ENCODE data around the gene CCDC69. TPM values are rescaled to one million over a fixed set of nuclear protein-coding genes. Genes with fewer than 3 reads are reported as not detected.

Gene CCDC69
- total RNA-seq, 1 donor from 2014 or later: 4.4 TPM

DNA sequence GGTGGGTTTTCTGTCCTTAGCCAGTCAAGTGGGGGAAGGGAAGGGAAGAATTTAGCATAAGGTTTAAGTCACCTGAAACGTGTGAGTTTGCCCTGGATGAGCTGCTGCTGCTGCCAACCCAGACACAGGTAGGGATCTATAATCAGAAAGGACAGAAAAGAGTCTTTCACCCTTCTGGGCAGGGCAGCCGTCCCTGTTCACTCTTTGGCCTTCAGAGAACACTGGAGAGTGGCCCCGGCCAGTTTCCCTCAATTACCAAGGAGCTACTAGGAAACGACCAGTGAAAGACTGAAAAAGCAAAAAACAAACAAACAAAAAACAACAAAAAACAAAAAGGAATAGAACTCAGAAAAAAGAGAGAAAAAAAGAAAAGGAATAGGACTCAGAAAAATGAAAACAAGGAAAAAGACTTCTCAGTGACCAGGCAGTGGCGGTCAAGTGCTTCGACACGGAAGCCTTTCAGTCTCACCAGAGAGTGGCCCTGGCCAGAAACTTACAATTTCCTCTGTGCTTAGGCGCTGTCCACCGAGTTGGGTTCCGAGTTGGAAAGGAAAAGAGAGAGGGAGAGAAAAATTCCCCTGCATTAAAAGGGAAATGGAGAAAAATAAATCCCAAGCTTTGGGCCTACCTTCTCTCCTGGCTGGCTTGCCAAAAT, 26.6 kb upstream of the CCDC69 start:
- H3K4me3 ChIP-seq (ENCODE audit: low read depth, low read length): no peak overlapping the region
- TF ChIP-seq, protein P1, sequence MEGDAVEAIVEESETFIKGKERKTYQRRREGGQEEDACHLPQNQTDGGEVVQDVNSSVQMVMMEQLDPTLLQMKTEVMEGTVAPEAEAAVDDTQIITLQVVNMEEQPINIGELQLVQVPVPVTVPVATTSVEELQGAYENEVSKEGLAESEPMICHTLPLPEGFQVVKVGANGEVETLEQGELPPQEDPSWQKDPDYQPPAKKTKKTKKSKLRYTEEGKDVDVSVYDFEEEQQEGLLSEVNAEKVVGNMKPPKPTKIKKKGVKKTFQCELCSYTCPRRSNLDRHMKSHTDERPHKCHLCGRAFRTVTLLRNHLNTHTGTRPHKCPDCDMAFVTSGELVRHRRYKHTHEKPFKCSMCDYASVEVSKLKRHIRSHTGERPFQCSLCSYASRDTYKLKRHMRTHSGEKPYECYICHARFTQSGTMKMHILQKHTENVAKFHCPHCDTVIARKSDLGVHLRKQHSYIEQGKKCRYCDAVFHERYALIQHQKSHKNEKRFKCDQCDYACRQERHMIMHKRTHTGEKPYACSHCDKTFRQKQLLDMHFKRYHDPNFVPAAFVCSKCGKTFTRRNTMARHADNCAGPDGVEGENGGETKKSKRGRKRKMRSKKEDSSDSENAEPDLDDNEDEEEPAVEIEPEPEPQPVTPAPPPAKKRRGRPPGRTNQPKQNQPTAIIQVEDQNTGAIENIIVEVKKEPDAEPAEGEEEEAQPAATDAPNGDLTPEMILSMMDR (IDR thresholded peaks at IDR 0.05; ENCODE audit: insufficient read depth, low read length, poor library complexity, severe bottlenecking): no peak
- no peaks in the 10 kb centered on the region for H3K36me3 ChIP-seq (ENCODE audit: control insufficient read depth, insufficient read depth, low read length)
- no peak for DNase-seq (ENCODE audit: low read depth)
- H3K27me3 ChIP-seq (ENCODE audit: control insufficient read depth, insufficient read depth, low read length): peaks cover 2% of the 10 kb centered on the region

DNA sequence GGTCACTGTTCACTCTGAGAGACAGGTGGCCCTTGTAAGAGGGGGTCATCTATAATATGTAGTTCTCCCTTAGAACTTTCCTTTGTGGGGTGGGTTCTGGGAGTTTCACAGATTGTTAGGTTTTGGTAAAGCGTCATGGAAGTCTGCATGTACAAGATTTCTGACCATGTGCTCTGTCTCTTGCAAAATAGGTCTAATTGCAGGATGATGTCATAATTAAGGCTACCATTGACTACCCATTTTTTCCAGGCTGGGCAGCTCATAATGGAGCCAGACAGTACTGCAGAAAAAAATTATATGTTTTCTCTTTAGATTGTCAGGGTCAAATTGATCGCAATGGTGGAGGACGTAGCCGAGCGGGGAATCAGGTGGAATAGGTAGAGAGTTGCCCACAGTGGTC, 25.4 kb upstream of the CCDC69 start:
- Histone ChIP-seq H3K4me3 (ENCODE audit: low read depth, low read length) (no peak overlapping the region), H3K27me3 (ENCODE audit: control insufficient read depth, insufficient read depth, low read length) (peaks cover 2% of the 10 kb centered on the region), H3K36me3 (ENCODE audit: control insufficient read depth, insufficient read depth, low read length) (no peaks in the 10 kb centered on the region)
- no peak for DNase-seq (ENCODE audit: low read depth)
- TF ChIP-seq, protein P1 (IDR thresholded peaks at IDR 0.05; ENCODE audit: insufficient read depth, low read length, poor library complexity, severe bottlenecking): no peak

DNA sequence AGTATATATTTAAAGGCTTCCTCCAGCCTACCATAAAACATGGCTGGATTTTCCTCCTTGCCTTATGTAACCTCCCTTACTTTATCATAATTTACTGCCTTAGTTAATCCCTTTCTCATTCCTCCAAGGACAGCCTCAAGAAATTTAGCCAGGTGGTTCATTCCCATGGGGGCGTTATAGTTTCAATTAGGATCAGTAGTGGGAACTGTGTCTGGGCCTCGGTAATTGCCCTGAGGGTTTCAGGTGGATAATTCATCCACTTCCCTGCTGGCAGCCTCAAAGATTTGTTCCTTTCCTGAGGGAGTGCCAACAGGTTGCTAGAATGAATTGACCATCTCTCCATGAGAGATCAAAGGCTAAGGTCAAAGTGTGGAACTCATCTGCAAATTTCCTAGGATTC, 24.8 kb upstream of the CCDC69 start:
- H3K36me3 ChIP-seq (ENCODE audit: control insufficient read depth, insufficient read depth, low read length): no peaks in the 10 kb centered on the region
- TF ChIP-seq, protein P1 (IDR thresholded peaks at IDR 0.05; ENCODE audit: insufficient read depth, low read length, poor library complexity, severe bottlenecking): no peak
- peaks cover 2% of the 10 kb centered on the region for H3K27me3 ChIP-seq (ENCODE audit: control insufficient read depth, insufficient read depth, low read length)
- no peak for DNase-seq (ENCODE audit: low read depth)
- no peak overlapping the region for H3K4me3 ChIP-seq (ENCODE audit: low read depth, low read length)

DNA sequence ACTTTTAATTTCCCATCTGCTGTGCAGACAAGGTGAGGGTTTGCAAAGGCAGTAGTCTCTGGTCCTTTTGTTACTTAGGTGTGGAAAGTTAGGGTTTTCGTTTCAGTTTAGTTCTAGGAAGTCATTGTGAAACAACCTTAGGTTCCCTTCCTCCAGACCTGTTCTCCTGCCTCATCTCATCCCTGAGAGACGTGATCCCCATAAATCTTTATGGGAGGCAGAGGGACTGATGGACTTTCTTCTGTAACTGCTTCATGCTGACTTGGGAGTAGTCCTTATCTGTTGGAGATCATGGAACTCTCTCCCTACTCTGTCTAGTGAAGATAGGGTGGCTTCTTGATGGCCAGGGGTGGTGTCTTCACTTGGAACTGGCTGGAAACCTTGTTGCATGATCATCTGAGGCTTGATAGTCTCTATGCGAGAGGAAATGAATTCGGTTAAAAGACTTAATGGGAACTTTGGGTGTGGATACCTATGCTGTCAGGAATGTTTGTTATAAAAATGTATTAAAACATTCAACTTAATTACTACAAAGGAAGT, 21.9 kb upstream of the CCDC69 start:
- DNase-seq (ENCODE audit: low read depth): no peak
- TF ChIP-seq, protein P1 (IDR thresholded peaks at IDR 0.05; ENCODE audit: insufficient read depth, low read length, poor library complexity, severe bottlenecking): no peak
- peaks cover 2% of the 10 kb centered on the region for H3K27me3 ChIP-seq (ENCODE audit: control insufficient read depth, insufficient read depth, low read length)
- no peaks in the 10 kb centered on the region for H3K36me3 ChIP-seq (ENCODE audit: control insufficient read depth, insufficient read depth, low read length)
- no peak overlapping the region for H3K4me3 ChIP-seq (ENCODE audit: low read depth, low read length)

DNA sequence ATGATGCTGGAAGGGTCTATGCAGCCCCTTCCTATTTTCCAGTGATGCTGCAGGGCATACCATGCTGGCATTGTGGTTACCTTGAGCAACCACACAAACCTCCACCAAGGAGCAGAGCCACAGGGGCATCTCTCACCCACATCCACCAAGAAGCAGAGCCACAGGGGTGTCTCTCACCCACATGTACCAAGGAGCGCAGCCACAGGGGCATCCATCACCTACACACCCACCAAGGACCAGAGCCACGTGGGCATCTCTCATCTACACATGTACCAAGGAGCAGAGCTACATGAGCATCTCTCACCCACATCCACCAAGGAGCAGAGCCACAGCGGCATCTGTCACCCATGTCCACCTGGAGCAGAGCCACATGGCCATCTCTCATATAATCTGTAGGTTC, 20.3 kb upstream of the CCDC69 start:
- TF ChIP-seq, protein P1 (IDR thresholded peaks at IDR 0.05; ENCODE audit: insufficient read depth, low read length, poor library complexity, severe bottlenecking): no peak
- DNase-seq (ENCODE audit: low read depth): no peak
- H3K4me3 ChIP-seq (ENCODE audit: low read depth, low read length): no peak overlapping the region

DNA sequence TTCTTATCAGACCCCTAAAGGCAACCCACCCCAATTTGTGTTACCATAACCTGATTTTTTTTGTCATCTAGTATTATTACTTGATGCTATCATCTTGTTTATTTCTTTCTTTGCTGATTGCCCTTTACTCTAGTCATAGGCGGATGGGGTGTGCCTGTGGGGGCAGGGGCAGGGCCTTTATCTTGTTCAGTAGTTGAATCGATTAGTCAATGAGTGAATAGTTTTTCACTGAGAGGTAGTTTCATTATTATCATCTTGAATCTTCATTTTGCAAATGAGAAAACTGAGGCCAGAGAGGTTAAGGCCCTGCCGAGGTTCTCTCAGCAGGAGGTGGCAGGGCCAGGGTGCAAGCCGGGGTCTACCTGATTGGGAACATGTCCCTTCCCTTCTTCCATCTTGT, 19.7 kb upstream of the CCDC69 start:
- DNase-seq (ENCODE audit: low read depth): no peak
- H3K27me3 ChIP-seq (ENCODE audit: control insufficient read depth, insufficient read depth, low read length): peaks cover 2% of the 10 kb centered on the region
- TF ChIP-seq, protein P1 (IDR thresholded peaks at IDR 0.05; ENCODE audit: insufficient read depth, low read length, poor library complexity, severe bottlenecking): no peak
- H3K4me3 ChIP-seq (ENCODE audit: low read depth, low read length): no peak overlapping the region
- H3K36me3 ChIP-seq (ENCODE audit: control insufficient read depth, insufficient read depth, low read length): no peaks in the 10 kb centered on the region

More for the DNA sequence above, 20.3 kb upstream of the CCDC69 start:
- Histone ChIP-seq H3K27me3 (ENCODE audit: control insufficient read depth, insufficient read depth, low read length) (peaks cover 2% of the 10 kb centered on the region), H3K36me3 (ENCODE audit: control insufficient read depth, insufficient read depth, low read length) (no peaks in the 10 kb centered on the region)
